B cell (primary cell): Measurements from ENCODE around the gene ITGB4. TPM values are rescaled to one million over a fixed set of nuclear protein-coding genes. Genes with fewer than 3 reads are reported as not detected.
A peak's percentile ranks its signal among the peaks of the same experiment; 100 is the strongest.

ENCODE experiments used
- ATAC-seq: fragments of 200-7000 bp; cut with Tn5 transposase; one replicate; pipeline ENCODE4 v1.10.0; 2021; ENCODE audit warnings: low read depth, mild to moderate bottlenecking, moderate number of reproducible peaks, moderate library complexity
- CTCF ChIA-PET: fragments of 350-600 bp; sonication (Branson Sonifier 250); formaldehyde crosslinking; loops from one replicate; lab custom pipeline; 2021; ENCODE audit warnings: antibody characterized with exemption, inconsistent platforms; lab: Charles Lee
- POLR2A ChIA-PET: fragments of 350-600 bp; sonication (Branson Sonifier 250); formaldehyde crosslinking; loops from one replicate; lab custom pipeline; 2021; ENCODE audit warnings: antibody characterized with exemption; lab: Charles Lee
- DNase-seq: peaks from one replicate; pipeline ENCODE4 v3.0.0; 2013
- H2AFZ ChIP-seq: 2 replicates; pipeline ENCODE4 v1.6.1; 2012; ENCODE audit warnings: mild to moderate bottlenecking, low read depth, low read length; ENCODE audit not compliant: insufficient read depth, poor library complexity, severe bottlenecking
- H3K27ac ChIP-seq, 2 donors: 1 replicate in 1 of 2; 2 replicates in 1 of 2; pipeline ENCODE4 v1.5.1; 2012 to 2013; ENCODE audit warnings: low read length in 2 of 2, mild to moderate bottlenecking in 2 of 2, moderate library complexity in 1 of 2
- H3K27me3 ChIP-seq, 4 experiments: fragments of 200-600 bp in 1 of 4; sonication (generic) in 1 of 4; replicated peaks in 1 of 4; 1 replicate in 2 of 4; 2 replicates in 2 of 4; pipeline versions ENCODE4 v1.6.1 to v1.7.0; 2013 to 2016; ENCODE audit warnings: low read length in 3 of 4, mild to moderate bottlenecking in 2 of 4, mixed read lengths in 1 of 4, moderate library complexity in 1 of 4; ENCODE audit not compliant: insufficient read depth in 4 of 4, control insufficient read depth in 3 of 4; ENCODE audit errors: control extremely low read depth in 1 of 4
- H3K36me3 ChIP-seq, 2 experiments: replicated peaks in 1 of 2; 1 replicate in 1 of 2; 2 replicates in 1 of 2; pipeline versions ENCODE4 v1.6.1 to v1.7.1; 2013; ENCODE audit warnings: low read length in 1 of 2; ENCODE audit not compliant: insufficient read depth in 2 of 2, control insufficient read depth in 1 of 2; ENCODE audit errors: control extremely low read depth in 1 of 2, extremely low read depth in 1 of 2
- H3K4me1 ChIP-seq, 2 donors: fragments of 200-600 bp in 1 of 2; sonication (generic) in 1 of 2; 1 replicate in 1 of 2; 2 replicates in 1 of 2; pipeline versions ENCODE4 v1.5.1 to v1.6.1; 2013 to 2017; ENCODE audit warnings: low read length in 2 of 2; ENCODE audit not compliant: control insufficient read depth in 2 of 2, insufficient read depth in 2 of 2
- H3K4me2 ChIP-seq: replicated peaks from 2 replicates; pipeline ENCODE3; 2012; ENCODE audit warnings: mild to moderate bottlenecking, low read depth, low read length; ENCODE audit not compliant: poor library complexity, severe bottlenecking
- H3K4me3 ChIP-seq, 5 experiments: fragments of 200-600 bp in 1 of 5; sonication (generic) in 1 of 5; 1 replicate in 3 of 5; 2 replicates in 2 of 5; pipeline versions ENCODE4 v1.5.1 to v1.7.0; 2011 to 2016; ENCODE audit warnings: low read length in 4 of 5, mild to moderate bottlenecking in 4 of 5, low read depth in 2 of 5, control low read depth in 1 of 5, moderate library complexity in 1 of 5; ENCODE audit not compliant: insufficient read depth in 1 of 5; ENCODE audit errors: control extremely low read depth in 1 of 5, extremely low read depth in 1 of 5
- H3K79me2 ChIP-seq: fragments of 200-600 bp; sonication (generic); one replicate; pipeline ENCODE4 v1.6.0; 2016; ENCODE audit warnings: low read length; ENCODE audit not compliant: control insufficient read depth, insufficient read depth
- H3K9ac ChIP-seq: fragments of 200-600 bp; sonication (generic); 2 replicates; pipeline ENCODE4 v1.6.1; 2017; ENCODE audit warnings: mild to moderate bottlenecking, low read length, moderate library complexity
- H3K9me3 ChIP-seq, 3 donors: one replicate each; pipeline versions ENCODE4 v1.6.1 to v1.7.1; 2013; ENCODE audit warnings: low read length in 2 of 3; ENCODE audit not compliant: control insufficient read depth in 2 of 3, insufficient read depth in 1 of 3; ENCODE audit errors: control extremely low read depth in 1 of 3
- H4K20me1 ChIP-seq: 2 replicates; pipeline ENCODE4 v1.6.0; 2012; ENCODE audit warnings: mild to moderate bottlenecking, low read length; ENCODE audit not compliant: insufficient read depth, control insufficient read depth, poor library complexity, severe bottlenecking
- H3K27ac Mint-ChIP-seq: one replicate; pipeline ENCODE4 v1.8.0; 2021; ENCODE audit warnings: mixed read lengths
- H3K27me3 Mint-ChIP-seq: one replicate; pipeline ENCODE4 v1.8.0; 2021; ENCODE audit warnings: mixed read lengths
- H3K4me1 Mint-ChIP-seq: one replicate; pipeline ENCODE4 v1.8.0; 2021; ENCODE audit warnings: mixed read lengths
- H3K4me3 Mint-ChIP-seq: one replicate; pipeline ENCODE4 v1.8.0; 2021; ENCODE audit warnings: mixed read lengths
- H3K9me3 Mint-ChIP-seq: one replicate; pipeline ENCODE4 v1.8.0; 2022; ENCODE audit warnings: mixed read lengths; ENCODE audit not compliant: insufficient read depth
- CTCF ChIP-seq: fragments of 200-600 bp; IDR thresholded peaks from one replicate; pipeline ENCODE4 v1.8.0; 2022; ENCODE audit warnings: antibody characterized with exemption, mild to moderate bottlenecking
- EZH2 ChIP-seq: IDR thresholded peaks from 2 replicates; pipeline ENCODE4 v1.6.1; 2012; ENCODE audit warnings: borderline replicate concordance, low read depth, mild to moderate bottlenecking, moderate library complexity, low read length; ENCODE audit not compliant: insufficient read depth, poor library complexity, severe bottlenecking
- WGBS: methylation state at CpG from one replicate; pipeline ENCODE4 v1.1.5; 2013; ENCODE audit warnings: missing lambda C conversion rate; ENCODE audit not compliant: insufficient coverage; 5-methylcytosine and 5-hydroxymethylcytosine counted together
- intact Hi-C: fragments of 100-400 bp; cut with micrococcal nuclease; formaldehyde crosslinking; loops from one replicate; pipeline ENCODE4 v1.10.0; 2022
- polyA plus RNA-seq: library from polyadenylated mRNA; depleted of rRNA; stranded (reverse); fragments of >200 nt; gene quantifications from 2 replicates; pipeline ENCODE4 v1.2.3, GENCODE V29; 2012
- total RNA-seq, 2 donors: library from RNA; stranded (reverse); fragments of 120-200 nt in 1 of 2; gene quantifications; 1 replicate in 1 of 2; 2 replicates in 1 of 2; pipeline versions ENCODE4 v1.2.3 to v1.2.4, GENCODE V29; 2013 to 2022

Gene ITGB4
- total and polyA plus RNA-seq, 2 donors (not counting 1 experiment from before 2014, with no cell fraction given), result 0.12 to 0.81 TPM

- Mint-ChIP-seq H3K27me3 (no peaks in the 10 kb centered on the region), H3K27ac (no peak overlapping the region), H3K9me3 (no peaks in the 10 kb centered on the region), H3K4me1 (peaks cover 51% of the 10 kb centered on the region), H3K4me3 (no peak overlapping the region)
- intact Hi-C loops, result no loop called here
- peaks cover 55% of the 10 kb centered on the region for H4K20me1 ChIP-seq
- no peak overlapping the region for H3K4me2 ChIP-seq
- ChIA-PET CTCF (interaction anchor here (2.8 kb wide), 1 partner anchor 10 kb away, joined by 19 read pairs; no protein-coding TSS in a partner anchor), POLR2A (no interaction called here)
- H3K27ac ChIP-seq, result no peak overlapping the region
- no peaks in the 10 kb centered on the region for H3K27me3 ChIP-seq
- no peak overlapping the region for H3K9ac ChIP-seq
- H2AFZ ChIP-seq, result no peak overlapping the region
- peaks cover 87% of the 10 kb centered on the region for H3K79me2 ChIP-seq
- TF ChIP-seq CTCF (no peak), EZH2 (no peak)
- DNase-seq (no peak), ATAC-seq (no peak)
- peaks cover 33 to 46% of the 10 kb centered on the region in 2 donors for H3K4me1 ChIP-seq
- H3K36me3 ChIP-seq, result peaks cover 4 to 28% of the 10 kb centered on the region in 2 experiments
- H3K9me3 ChIP-seq, result no peaks in the 10 kb centered on the region
- H3K4me3 ChIP-seq, result no peak overlapping the region
- WGBS, result 93% methylated on average over 2 of the region's 7 CpGs
Measured at GRCh38 chr17:75684924-75685323, 36.3 kb upstream of the ITGB4 start.

- peaks cover 56% of the 10 kb centered on the region for H3K4me1 Mint-ChIP-seq
- H2AFZ ChIP-seq, result no peak overlapping the region
- ATAC-seq (no peak), DNase-seq (no peak)
- ChIA-PET POLR2A (no interaction called here), CTCF (interaction anchor here (2.8 kb wide), 1 partner anchor 11 kb away, joined by 19 read pairs; no protein-coding TSS in a partner anchor)
- no peak overlapping the region for H3K4me2 ChIP-seq
- peaks cover 86% of the 10 kb centered on the region for H3K79me2 ChIP-seq
- no peak for TF ChIP-seq EZH2
- no peak for TF ChIP-seq CTCF
- WGBS, result 100% methylated on average over 1 of the region's 3 CpGs
- H3K36me3 ChIP-seq, result peaks cover 4 to 25% of the 10 kb centered on the region in 2 experiments
- H3K4me3 ChIP-seq, result no peak overlapping the region
- H3K27ac ChIP-seq, result no peak overlapping the region
- H3K4me3 Mint-ChIP-seq, result peak overlapping the region; percentile 57
- H3K27me3 Mint-ChIP-seq, result no peaks in the 10 kb centered on the region
- H3K4me1 ChIP-seq, result peaks cover 38 to 52% of the 10 kb centered on the region in 2 donors
- no peaks in the 10 kb centered on the region for H3K27me3 ChIP-seq
- peaks cover 54% of the 10 kb centered on the region for H4K20me1 ChIP-seq
- H3K9me3 ChIP-seq, result no peaks in the 10 kb centered on the region
- H3K9me3 Mint-ChIP-seq, result no peaks in the 10 kb centered on the region
- intact Hi-C loops, result no loop called here
- H3K27ac Mint-ChIP-seq, result peak overlapping the region; percentile 51
- H3K9ac ChIP-seq, result no peak overlapping the region
Measured at GRCh38 chr17:75685499-75685898, 35.8 kb upstream of the ITGB4 start.
